ENCODE results near the gene ELP4.

Gene ELP4

DNA sequence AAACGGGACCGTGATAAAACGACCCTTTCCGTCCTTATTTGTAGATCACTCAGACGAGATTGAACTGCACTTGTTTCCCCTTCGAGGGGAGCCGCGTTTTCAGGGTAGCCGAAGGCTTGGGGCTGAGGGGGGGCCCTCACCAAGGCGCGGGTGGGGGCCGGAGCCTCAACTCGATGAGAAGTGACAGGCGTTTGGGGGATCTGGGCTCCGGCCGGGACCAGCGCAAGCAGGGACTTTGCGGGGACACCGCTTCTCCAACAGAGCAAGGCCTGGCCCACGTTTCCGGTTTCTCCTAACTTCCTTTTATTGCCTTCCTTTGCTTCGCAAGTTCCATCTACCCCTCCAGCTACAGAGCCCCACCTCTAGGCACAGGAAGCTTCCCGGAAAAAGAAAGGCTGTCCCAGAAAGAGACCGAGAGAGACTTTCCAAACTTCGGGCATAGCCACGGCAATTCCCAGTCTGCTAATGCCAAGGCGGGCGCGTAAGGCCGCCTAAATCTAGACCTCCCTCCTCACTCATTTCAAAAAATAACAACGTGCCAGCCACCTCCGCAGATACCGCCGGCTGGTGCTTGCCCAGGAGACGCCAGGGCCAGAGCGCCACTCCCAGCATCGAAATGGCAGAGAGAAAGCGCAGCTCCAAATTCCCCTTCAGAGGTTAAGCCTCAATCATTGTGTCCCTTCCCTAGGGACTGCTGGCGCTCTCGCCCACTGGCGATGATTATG is 294.9 kb downstream of the ELP4 start:
- ChIA-PET POLR2A (no interaction called here), CTCF (interaction anchor here (0.6 kb wide), 1 partner anchor 568 kb away, joined by 3 read pairs; no protein-coding TSS in a partner anchor)
- H3K9me3 ChIP-seq (ENCODE audit: control insufficient read depth, insufficient read depth, low read depth, low read length) = no peaks in the 10 kb centered on the region
- no peak overlapping the region for H3K27ac ChIP-seq (ENCODE audit: extremely low read depth, low read depth, low read length)
- TF ChIP-seq, protein P1, sequence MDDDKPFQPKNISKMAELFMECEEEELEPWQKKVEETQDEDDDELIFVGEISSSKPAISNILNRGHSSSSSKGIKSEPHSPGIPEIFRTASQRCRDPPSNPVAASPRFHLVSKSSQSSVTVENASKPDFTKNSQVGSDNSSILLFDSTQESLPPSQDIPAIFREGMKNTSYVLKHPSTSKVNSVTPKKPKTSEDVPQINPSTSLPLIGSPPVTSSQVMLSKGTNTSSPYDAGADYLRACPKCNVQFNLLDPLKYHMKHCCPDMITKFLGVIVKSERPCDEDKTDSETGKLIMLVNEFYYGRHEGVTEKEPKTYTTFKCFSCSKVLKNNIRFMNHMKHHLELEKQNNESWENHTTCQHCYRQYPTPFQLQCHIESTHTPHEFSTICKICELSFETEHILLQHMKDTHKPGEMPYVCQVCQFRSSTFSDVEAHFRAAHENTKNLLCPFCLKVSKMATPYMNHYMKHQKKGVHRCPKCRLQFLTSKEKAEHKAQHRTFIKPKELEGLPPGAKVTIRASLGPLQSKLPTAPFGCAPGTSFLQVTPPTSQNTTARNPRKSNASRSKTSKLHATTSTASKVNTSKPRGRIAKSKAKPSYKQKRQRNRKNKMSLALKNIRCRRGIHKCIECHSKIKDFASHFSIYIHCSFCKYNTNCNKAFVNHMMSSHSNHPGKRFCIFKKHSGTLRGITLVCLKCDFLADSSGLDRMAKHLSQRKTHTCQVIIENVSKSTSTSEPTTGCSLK (tag by site-specific recombination; IDR thresholded peaks at IDR 0.05) = no peak
- TF ChIP-seq ZNF530 (tag by site-specific recombination; IDR thresholded peaks at IDR 0.05; ENCODE audit: low read depth) = no peak
- TF ChIP-seq ZNF211 (tag by site-specific recombination; IDR thresholded peaks at IDR 0.05; ENCODE audit: low read depth) = no peak
- TF ChIP-seq, protein P2, sequence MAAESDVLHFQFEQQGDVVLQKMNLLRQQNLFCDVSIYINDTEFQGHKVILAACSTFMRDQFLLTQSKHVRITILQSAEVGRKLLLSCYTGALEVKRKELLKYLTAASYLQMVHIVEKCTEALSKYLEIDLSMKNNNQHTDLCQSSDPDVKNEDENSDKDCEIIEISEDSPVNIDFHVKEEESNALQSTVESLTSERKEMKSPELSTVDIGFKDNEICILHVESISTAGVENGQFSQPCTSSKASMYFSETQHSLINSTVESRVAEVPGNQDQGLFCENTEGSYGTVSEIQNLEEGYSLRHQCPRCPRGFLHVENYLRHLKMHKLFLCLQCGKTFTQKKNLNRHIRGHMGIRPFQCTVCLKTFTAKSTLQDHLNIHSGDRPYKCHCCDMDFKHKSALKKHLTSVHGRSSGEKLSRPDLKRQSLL (tag by site-specific recombination; IDR thresholded peaks at IDR 0.05) = no peak
- no peak for TF ChIP-seq ZNF792 (tag by site-specific recombination; IDR thresholded peaks at IDR 0.05)
- no peak for TF ChIP-seq ZFP41 (tag by site-specific recombination; IDR thresholded peaks at IDR 0.05; ENCODE audit: borderline replicate concordance)
- TF ChIP-seq, protein P3, sequence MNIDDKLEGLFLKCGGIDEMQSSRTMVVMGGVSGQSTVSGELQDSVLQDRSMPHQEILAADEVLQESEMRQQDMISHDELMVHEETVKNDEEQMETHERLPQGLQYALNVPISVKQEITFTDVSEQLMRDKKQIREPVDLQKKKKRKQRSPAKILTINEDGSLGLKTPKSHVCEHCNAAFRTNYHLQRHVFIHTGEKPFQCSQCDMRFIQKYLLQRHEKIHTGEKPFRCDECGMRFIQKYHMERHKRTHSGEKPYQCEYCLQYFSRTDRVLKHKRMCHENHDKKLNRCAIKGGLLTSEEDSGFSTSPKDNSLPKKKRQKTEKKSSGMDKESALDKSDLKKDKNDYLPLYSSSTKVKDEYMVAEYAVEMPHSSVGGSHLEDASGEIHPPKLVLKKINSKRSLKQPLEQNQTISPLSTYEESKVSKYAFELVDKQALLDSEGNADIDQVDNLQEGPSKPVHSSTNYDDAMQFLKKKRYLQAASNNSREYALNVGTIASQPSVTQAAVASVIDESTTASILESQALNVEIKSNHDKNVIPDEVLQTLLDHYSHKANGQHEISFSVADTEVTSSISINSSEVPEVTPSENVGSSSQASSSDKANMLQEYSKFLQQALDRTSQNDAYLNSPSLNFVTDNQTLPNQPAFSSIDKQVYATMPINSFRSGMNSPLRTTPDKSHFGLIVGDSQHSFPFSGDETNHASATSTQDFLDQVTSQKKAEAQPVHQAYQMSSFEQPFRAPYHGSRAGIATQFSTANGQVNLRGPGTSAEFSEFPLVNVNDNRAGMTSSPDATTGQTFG (tag by site-specific recombination; IDR thresholded peaks at IDR 0.05; ENCODE audit: borderline replicate concordance) = no peak
- TF ChIP-seq ZNF202 (tag by site-specific recombination; IDR thresholded peaks at IDR 0.05; ENCODE audit: borderline replicate concordance) = no peak
- TF ChIP-seq, protein P4, sequence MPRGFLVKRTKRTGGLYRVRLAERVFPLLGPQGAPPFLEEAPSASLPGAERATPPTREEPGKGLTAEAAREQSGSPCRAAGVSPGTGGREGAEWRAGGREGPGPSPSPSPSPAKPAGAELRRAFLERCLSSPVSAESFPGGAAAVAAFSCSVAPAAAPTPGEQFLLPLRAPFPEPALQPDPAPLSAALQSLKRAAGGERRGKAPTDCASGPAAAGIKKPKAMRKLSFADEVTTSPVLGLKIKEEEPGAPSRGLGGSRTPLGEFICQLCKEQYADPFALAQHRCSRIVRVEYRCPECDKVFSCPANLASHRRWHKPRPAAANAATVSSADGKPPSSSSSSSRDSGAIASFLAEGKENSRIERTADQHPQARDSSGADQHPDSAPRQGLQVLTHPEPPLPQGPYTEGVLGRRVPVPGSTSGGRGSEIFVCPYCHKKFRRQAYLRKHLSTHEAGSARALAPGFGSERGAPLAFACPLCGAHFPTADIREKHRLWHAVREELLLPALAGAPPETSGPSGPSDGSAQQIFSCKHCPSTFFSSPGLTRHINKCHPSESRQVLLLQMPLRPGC (tag by site-specific recombination; IDR thresholded peaks at IDR 0.05) = no peak
- no peak for TF ChIP-seq ZNF501 (tag by site-specific recombination; IDR thresholded peaks at IDR 0.05)
- TF ChIP-seq ZNF221 (tag by site-specific recombination; IDR thresholded peaks at IDR 0.05; ENCODE audit: borderline replicate concordance) = no peak
- TF ChIP-seq, protein P5, sequence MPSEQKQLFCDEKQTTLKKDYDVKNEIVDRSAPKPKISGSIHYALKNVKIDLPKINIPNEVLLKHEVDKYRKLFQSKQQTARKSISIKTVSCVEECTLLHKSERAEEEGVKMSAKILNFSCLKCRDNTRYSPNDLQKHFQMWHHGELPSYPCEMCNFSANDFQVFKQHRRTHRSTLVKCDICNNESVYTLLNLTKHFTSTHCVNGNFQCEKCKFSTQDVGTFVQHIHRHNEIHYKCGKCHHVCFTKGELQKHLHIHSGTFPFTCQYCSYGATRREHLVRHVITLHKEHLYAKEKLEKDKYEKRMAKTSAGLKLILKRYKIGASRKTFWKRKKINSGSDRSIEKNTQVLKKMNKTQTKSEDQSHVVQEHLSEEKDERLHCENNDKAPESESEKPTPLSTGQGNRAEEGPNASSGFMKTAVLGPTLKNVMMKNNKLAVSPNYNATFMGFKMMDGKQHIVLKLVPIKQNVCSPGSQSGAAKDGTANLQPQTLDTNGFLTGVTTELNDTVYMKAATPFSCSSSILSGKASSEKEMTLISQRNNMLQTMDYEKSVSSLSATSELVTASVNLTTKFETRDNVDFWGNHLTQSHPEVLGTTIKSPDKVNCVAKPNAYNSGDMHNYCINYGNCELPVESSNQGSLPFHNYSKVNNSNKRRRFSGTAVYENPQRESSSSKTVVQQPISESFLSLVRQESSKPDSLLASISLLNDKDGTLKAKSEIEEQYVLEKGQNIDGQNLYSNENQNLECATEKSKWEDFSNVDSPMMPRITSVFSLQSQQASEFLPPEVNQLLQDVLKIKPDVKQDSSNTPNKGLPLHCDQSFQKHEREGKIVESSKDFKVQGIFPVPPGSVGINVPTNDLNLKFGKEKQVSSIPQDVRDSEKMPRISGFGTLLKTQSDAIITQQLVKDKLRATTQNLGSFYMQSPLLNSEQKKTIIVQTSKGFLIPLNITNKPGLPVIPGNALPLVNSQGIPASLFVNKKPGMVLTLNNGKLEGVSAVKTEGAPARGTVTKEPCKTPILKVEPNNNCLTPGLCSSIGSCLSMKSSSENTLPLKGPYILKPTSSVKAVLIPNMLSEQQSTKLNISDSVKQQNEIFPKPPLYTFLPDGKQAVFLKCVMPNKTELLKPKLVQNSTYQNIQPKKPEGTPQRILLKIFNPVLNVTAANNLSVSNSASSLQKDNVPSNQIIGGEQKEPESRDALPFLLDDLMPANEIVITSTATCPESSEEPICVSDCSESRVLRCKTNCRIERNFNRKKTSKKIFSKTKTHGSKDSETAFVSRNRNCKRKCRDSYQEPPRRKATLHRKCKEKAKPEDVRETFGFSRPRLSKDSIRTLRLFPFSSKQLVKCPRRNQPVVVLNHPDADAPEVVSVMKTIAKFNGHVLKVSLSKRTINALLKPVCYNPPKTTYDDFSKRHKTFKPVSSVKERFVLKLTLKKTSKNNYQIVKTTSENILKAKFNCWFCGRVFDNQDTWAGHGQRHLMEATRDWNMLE (tag by site-specific recombination; conservative IDR thresholded peaks at IDR 0.05; ENCODE audit: low read depth) = no peak
- TF ChIP-seq YY2 (tag by site-specific recombination; IDR thresholded peaks at IDR 0.05) = no peak
- H3K4me3 ChIP-seq (ENCODE audit: low read depth, low read length) = no peak overlapping the region
- H3K36me3 ChIP-seq (ENCODE audit: control insufficient read depth in 2 of 2, insufficient read depth in 1 of 2, low read length in 2 of 2) = peaks cover 4 to 69% of the 10 kb centered on the region in 2 experiments; a peak in 2 of 3 replicates
- no peaks in the 10 kb centered on the region for H3K4me1 ChIP-seq (ENCODE audit: control insufficient read depth, insufficient read depth, low read length)

Measured in HEK293 (cell line).